H1 (cell line): ENCODE results near the gene C5orf15. TPM values are rescaled to one million over a fixed set of nuclear protein-coding genes. Genes with fewer than 3 reads are reported as not detected.

Source experiments
- CTCF ChIA-PET: fragments of 300-600 bp; sonication (Branson Sonifier 250); formaldehyde crosslinking; loops from one replicate; lab custom pipeline; 2021; ENCODE audit not compliant: partially characterized antibody; lab: Charles Lee
- POLR2A ChIA-PET: fragments of 300-600 bp; sonication (Branson Sonifier 250); formaldehyde crosslinking; loops from one replicate; lab custom pipeline; 2021; ENCODE audit warnings: inconsistent platforms; ENCODE audit not compliant: partially characterized antibody; lab: Charles Lee
- DNase-seq, 2 experiments: peaks; one replicate each; pipeline versions ENCODE4 v3.0.0 to v3.0.0-alpha.2; 2010 to 2022; ENCODE audit warnings: low spot score in 2 of 2, low read depth in 1 of 2, mixed read lengths in 1 of 2
- FAIRE-seq: peaks from 2 replicates; lab custom pipeline; 2011; peaks lifted over from hg19 to GRCh38; lab: Jason Lieb, UNC
- H2AFZ ChIP-seq: 2 replicates; pipeline ENCODE4 v1.8.1; 2012; ENCODE audit warnings: low read length, inconsistent platforms
- H2AK5ac ChIP-seq: 2 replicates; pipeline ENCODE4 v1.6.1; 2013; ENCODE audit warnings: low read depth, low read length
- H2BK120ac ChIP-seq: replicated peaks from 2 replicates; pipeline ENCODE3; 2013; ENCODE audit warnings: low read depth, low read length, inconsistent platforms
- H2BK12ac ChIP-seq: 2 replicates; pipeline ENCODE4 v1.6.1; 2013; ENCODE audit warnings: low read depth, low read length
- H2BK15ac ChIP-seq: 2 replicates; pipeline ENCODE4 v1.6.1; 2013; ENCODE audit warnings: low read length
- H2BK20ac ChIP-seq: 2 replicates; pipeline ENCODE4 v1.6.1; 2013; ENCODE audit warnings: low read length
- H2BK5ac ChIP-seq: 2 replicates; pipeline ENCODE4 v1.6.1; 2013; ENCODE audit warnings: low read depth, low read length
- H3K14ac ChIP-seq: 2 replicates; pipeline ENCODE4 v1.6.1; 2013; ENCODE audit warnings: inconsistent platforms; ENCODE audit not compliant: insufficient read length
- H3K18ac ChIP-seq: 2 replicates; pipeline ENCODE4 v1.6.1; 2013; ENCODE audit warnings: low read length; ENCODE audit errors: extremely low read depth
- H3K23ac ChIP-seq: 2 replicates; pipeline ENCODE4 v1.6.1; 2013; ENCODE audit warnings: inconsistent platforms; ENCODE audit not compliant: insufficient read length
- H3K23me2 ChIP-seq: 2 replicates; pipeline ENCODE4 v1.6.1; 2013; ENCODE audit warnings: low read depth, low read length
- H3K27ac ChIP-seq: 2 replicates; pipeline ENCODE4 v1.6.1; 2011; ENCODE audit warnings: low read depth, low read length, inconsistent platforms
- H3K27me3 ChIP-seq, 4 experiments: replicated peaks in 1 of 4; 1 replicate in 1 of 4; 2 replicates in 3 of 4; pipeline versions ENCODE4 v1.6.1 to v1.8.1; 2011 to 2013; ENCODE audit warnings: low read length in 3 of 4, mild to moderate bottlenecking in 3 of 4, inconsistent platforms in 2 of 4, mixed read lengths in 2 of 4, moderate library complexity in 1 of 4; ENCODE audit not compliant: control insufficient read depth in 3 of 4, insufficient read depth in 3 of 4; ENCODE audit errors: extremely low read depth in 1 of 4
- H3K36me3 ChIP-seq, 4 experiments: 2 replicates each; pipeline versions ENCODE4 v1.6.1 to v1.8.1; 2011 to 2013; ENCODE audit warnings: mild to moderate bottlenecking in 4 of 4, low read length in 3 of 4, moderate library complexity in 2 of 4, control low read depth in 1 of 4, inconsistent platforms in 1 of 4; ENCODE audit not compliant: insufficient read depth in 4 of 4, control insufficient read depth in 2 of 4
- H3K4ac ChIP-seq: replicated peaks from 2 replicates; pipeline ENCODE3; 2013; ENCODE audit warnings: low read length, low read depth, mixed read lengths, inconsistent platforms; ENCODE audit not compliant: insufficient read length
- H3K4me1 ChIP-seq, 4 experiments: replicated peaks in 1 of 4; 1 replicate in 1 of 4; 2 replicates in 3 of 4; pipeline versions ENCODE4 v1.6.1 to v1.8.1; 2011 to 2013; ENCODE audit warnings: low read length in 3 of 4, inconsistent platforms in 2 of 4, mixed read lengths in 1 of 4; ENCODE audit not compliant: insufficient read depth in 4 of 4, control insufficient read depth in 3 of 4
- H3K4me2 ChIP-seq, 2 experiments: 2 replicates each; pipeline versions ENCODE4 v1.6.1 to v1.8.1; 2011 to 2013; ENCODE audit warnings: low read depth in 2 of 2, low read length in 2 of 2, control low read depth in 1 of 2, inconsistent platforms in 1 of 2, mild to moderate bottlenecking in 1 of 2; ENCODE audit not compliant: insufficient read depth in 1 of 2
- H3K4me3 ChIP-seq, 4 experiments: fragments of 200-600, 300-600 bp in 1 of 4; sonication (generic), shearing (Covaris generic), sonication (Bioruptor Twin) in 1 of 4; 2 replicates each; pipeline versions ENCODE4 v1.5.1 to v1.8.1; 2011 to 2016; ENCODE audit warnings: low read length in 4 of 4, low read depth in 3 of 4, control low read depth in 2 of 4, inconsistent platforms in 2 of 4, mild to moderate bottlenecking in 2 of 4, mixed read lengths in 1 of 4, moderate library complexity in 1 of 4; ENCODE audit not compliant: insufficient read depth in 2 of 4; ENCODE audit errors: extremely low read depth in 1 of 4
- H3K56ac ChIP-seq: replicated peaks from 2 replicates; pipeline ENCODE3; 2013; ENCODE audit warnings: low read depth, mild to moderate bottlenecking, mixed read lengths, low read length, inconsistent platforms; ENCODE audit not compliant: insufficient read length
- H3K79me1 ChIP-seq: 2 replicates; pipeline ENCODE4 v1.6.1; 2013; ENCODE audit warnings: low read depth, low read length, control low read depth
- H3K79me2 ChIP-seq, 2 experiments: 2 replicates each; pipeline versions ENCODE4 v1.6.1 to v1.8.1; 2012 to 2013; ENCODE audit warnings: low read length in 2 of 2, mild to moderate bottlenecking in 2 of 2, inconsistent platforms in 1 of 2; ENCODE audit not compliant: insufficient read depth in 2 of 2, control insufficient read depth in 1 of 2
- H3K9ac ChIP-seq, 4 experiments: replicated peaks in 1 of 4; 1 replicate in 1 of 4; 2 replicates in 3 of 4; pipeline versions ENCODE4 v1.6.1 to v1.8.1; 2011 to 2013; ENCODE audit warnings: low read depth in 3 of 4, low read length in 3 of 4, control low read depth in 2 of 4, mild to moderate bottlenecking in 2 of 4, moderate library complexity in 2 of 4, inconsistent platforms in 1 of 4; ENCODE audit errors: extremely low read depth in 1 of 4
- H3K9me3 ChIP-seq, 2 experiments: 2 replicates each; pipeline versions ENCODE4 v1.6.1 to v1.8.1; 2012 to 2013; ENCODE audit warnings: mild to moderate bottlenecking in 2 of 2, moderate library complexity in 2 of 2, control low read depth in 1 of 2, inconsistent platforms in 1 of 2, low read depth in 1 of 2, low read length in 1 of 2, mixed read lengths in 1 of 2; ENCODE audit not compliant: insufficient read depth in 2 of 2
- H4K20me1 ChIP-seq, 2 experiments: replicated peaks in 1 of 2; 2 replicates each; pipeline versions ENCODE3 to v1.8.1; 2011 to 2013; ENCODE audit warnings: inconsistent platforms in 2 of 2, low read length in 2 of 2, mild to moderate bottlenecking in 1 of 2; ENCODE audit not compliant: insufficient read depth in 2 of 2, control insufficient read depth in 1 of 2
- H4K5ac ChIP-seq: 2 replicates; pipeline ENCODE4 v1.6.1; 2013; ENCODE audit warnings: low read length, low read depth, mixed read lengths, inconsistent platforms; ENCODE audit not compliant: insufficient read length
- H4K8ac ChIP-seq: 2 replicates; pipeline ENCODE4 v1.8.0; 2013; ENCODE audit warnings: mild to moderate bottlenecking, moderate library complexity, low read length, inconsistent platforms; ENCODE audit not compliant: insufficient read depth; ENCODE audit errors: extremely low read depth
- H4K91ac ChIP-seq: replicated peaks from 2 replicates; pipeline ENCODE3; 2013; ENCODE audit warnings: low read length, mixed read lengths, inconsistent platforms; ENCODE audit not compliant: insufficient read length
- GTF2F1 ChIP-seq: IDR thresholded peaks from 2 replicates; pipeline ENCODE4 v1.6.1; 2012; ENCODE audit warnings: low read depth, low read length, improper control_type of control experiment, borderline replicate concordance
- JUND ChIP-seq: IDR thresholded peaks from 2 replicates; pipeline ENCODE4 v1.6.1; 2011; ENCODE audit warnings: mild to moderate bottlenecking, improper control_type of control experiment, low read length
- KDM1A ChIP-seq: fragments of 200-600, 300-600 bp; sonication (generic); IDR thresholded peaks from 2 replicates; pipeline ENCODE4 v1.7.1; 2016; ENCODE audit warnings: mild to moderate bottlenecking, low read length, borderline replicate concordance
- KDM4A ChIP-seq: IDR thresholded peaks from one replicate; pipeline ENCODE4 v1.7.1; 2012; ENCODE audit warnings: low read depth, mild to moderate bottlenecking, moderate library complexity, low read length, inconsistent platforms; ENCODE audit not compliant: severe bottlenecking
- MAFK ChIP-seq: IDR thresholded peaks from 2 replicates; pipeline ENCODE4 v1.6.1; 2012; ENCODE audit warnings: low read depth, mild to moderate bottlenecking, improper control_type of control experiment, low read length
- NRF1 ChIP-seq: IDR thresholded peaks from 2 replicates; pipeline ENCODE4 v1.6.1; 2011; ENCODE audit warnings: mild to moderate bottlenecking, low read depth, low read length, improper control_type of control experiment
- POLR2AphosphoS5 ChIP-seq: IDR thresholded peaks from 2 replicates; pipeline ENCODE4 v1.6.1; 2011; ENCODE audit warnings: low read depth, low read length
- RAD21 ChIP-seq, 2 experiments: IDR thresholded peaks in 1 of 2; conservative IDR thresholded peaks in 1 of 2; 2 replicates each; pipeline ENCODE4 v1.6.1; 2011; ENCODE audit warnings: low read depth in 2 of 2, low read length in 2 of 2, improper control_type of control experiment in 1 of 2, inconsistent platforms in 1 of 2, mild to moderate bottlenecking in 1 of 2, moderate library complexity in 1 of 2
- SP4 ChIP-seq: IDR thresholded peaks from 2 replicates; pipeline ENCODE4 v1.6.1; 2012; ENCODE audit warnings: low read length, inconsistent platforms
- WGBS, 2 experiments: shearing (Covaris generic) in 1 of 2; methylation state at CpG; one replicate each; pipeline versions ENCODE4 v1.1.6 to v1.1.7; 2013 to 2015; ENCODE audit warnings: low lambda C conversion rate in 2 of 2, mixed read lengths in 2 of 2, inconsistent platforms in 1 of 2, low coverage in 1 of 2, missing lambda C conversion rate in 1 of 2; ENCODE audit not compliant: insufficient replicate concordance in 2 of 2, insufficient coverage in 1 of 2, insufficient read length in 1 of 2; ENCODE audit errors: extremely low coverage in 1 of 2, missing lambda C conversion rate in 1 of 2; 5-methylcytosine and 5-hydroxymethylcytosine counted together
- polyA plus RNA-seq, 7 experiments: library from polyadenylated mRNA; depleted of rRNA in 3 of 7; stranded (reverse) in 5 of 7; unstranded in 2 of 7; fragments of >200 nt in 5 of 7; fragments of 200-250 nt in 2 of 7; gene quantifications; 1 replicate in 5 of 7; 2 replicates in 1 of 7; 4 replicates in 1 of 7; pipeline versions ENCODE4 v1.2.1 to v1.2.3, GENCODE V29; 2011 to 2013; ENCODE audit warnings: missing spikeins in 2 of 7, mixed read lengths in 2 of 7
- total RNA-seq: library from RNA; stranded (reverse); fragmentation: NEBNext Ultra II Directional; extraction: Animal tissue kit (Norgen Biotek cat#: 25700); gene quantifications from 2 replicates; pipeline ENCODE4 v1.2.1, GENCODE V29; 2021

C5orf15 gene
- total and polyA plus RNA-seq, 2 of the 8 experiments (the other 6 are each of a cell fraction or from before 2014, with no cell fraction given), result 31.7 to 39.3 TPM

DNA sequence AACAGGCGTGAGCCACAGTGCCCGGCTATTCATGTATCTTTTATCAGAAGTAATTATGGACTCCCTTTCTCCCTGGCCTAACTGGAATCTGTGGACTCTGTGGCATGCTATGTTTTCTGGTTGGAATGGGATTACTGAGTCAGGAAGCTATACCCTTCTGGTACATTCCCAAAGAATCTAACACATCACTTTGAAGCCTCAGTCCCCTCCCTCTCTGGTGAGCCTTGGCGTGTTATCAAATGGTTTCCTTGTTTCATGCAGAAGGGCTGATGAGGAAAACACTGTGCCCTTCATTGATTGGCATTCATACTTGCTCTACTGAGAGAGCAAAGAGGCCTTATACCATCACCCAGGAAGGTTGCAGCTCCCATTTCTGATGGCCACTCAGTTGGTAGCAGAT lies 22.9 kb downstream of the C5orf15 start:
- H3K9me3 ChIP-seq, result no peaks in the 10 kb centered on the region
- no peaks in the 10 kb centered on the region for H3K79me1 ChIP-seq
- H3K27me3 ChIP-seq, result no peaks in the 10 kb centered on the region
- no peak overlapping the region for H3K4ac ChIP-seq
- ChIA-PET CTCF (interaction anchor here (0.7 to 7.7 kb wide), 23 partner anchors 8 to 522 kb away, joined by 3 to 74 read pairs (median 6); no protein-coding TSS in a partner anchor), POLR2A (no interaction called here)
- H3K27ac ChIP-seq, result no peak overlapping the region
- no peak for DNase-seq
- no peak overlapping the region for H4K8ac ChIP-seq
- H4K91ac ChIP-seq, result no peak overlapping the region
- H3K14ac ChIP-seq, result no peak overlapping the region
- no peak for FAIRE-seq
- no peak overlapping the region for H4K5ac ChIP-seq
- no peak overlapping the region for H3K56ac ChIP-seq
- H2BK20ac ChIP-seq, result no peak overlapping the region
- no peak overlapping the region for H2BK120ac ChIP-seq
- no peaks in the 10 kb centered on the region for H4K20me1 ChIP-seq
- WGBS, 2 experiments, result 84% methylated on average over 3 of the region's 3 CpGs; no CpG with 5 or more reads in 1 of the 2 experiments
- no peak overlapping the region for H2AK5ac ChIP-seq
- H3K23me2 ChIP-seq, result no peaks in the 10 kb centered on the region
- H2BK15ac ChIP-seq, result no peak overlapping the region
- no peak overlapping the region for H3K23ac ChIP-seq
- no peak overlapping the region for H2AFZ ChIP-seq
- H3K79me2 ChIP-seq, result no peaks in the 10 kb centered on the region
- no peak overlapping the region for H3K18ac ChIP-seq
- H3K4me2 ChIP-seq, result no peak overlapping the region
- no peak overlapping the region for H2BK5ac ChIP-seq
- no peaks in the 10 kb centered on the region for H3K4me1 ChIP-seq
- no peak overlapping the region for H3K9ac ChIP-seq
- no peak overlapping the region for H3K4me3 ChIP-seq
- H3K36me3 ChIP-seq, result no peaks in the 10 kb centered on the region
- no peak overlapping the region for H2BK12ac ChIP-seq
- TF ChIP-seq KDM4A (no peak), NRF1 (no peak), RAD21 (IDR thresholded peaks at IDR 0.05 in 1 of 2, conservative IDR thresholded peaks at IDR 0.05 in 1 of 2; ENCODE audit: low read depth in 2 of 2, low read length in 2 of 2) (no peak), GTF2F1 (no peak), JUND (no peak), SP4 (no peak), KDM1A (no peak), POLR2AphosphoS5 (no peak), MAFK (no peak)
